Hepatocyte (in vitro differentiated cells): Measurements from ENCODE around the gene CASP8AP2. TPM values are rescaled to one million over a fixed set of nuclear protein-coding genes. Genes with fewer than 3 reads are reported as not detected.
A peak's percentile ranks its signal among the peaks of the same experiment; 100 is the strongest.

Experiments
- DNase-seq: peaks from one replicate; pipeline ENCODE4 v3.0.0-alpha.2; 2016; ENCODE audit warnings: low spot score
- H2AFZ ChIP-seq: fragments of 200-600 bp; sonication (generic); 2 replicates; pipeline ENCODE4 v1.6.0; 2016; ENCODE audit warnings: antibody characterized with exemption, mild to moderate bottlenecking
- H3K27ac ChIP-seq: fragments of 200-600 bp; sonication (generic); 2 replicates; pipeline ENCODE4 v1.5.1; 2016; ENCODE audit warnings: mild to moderate bottlenecking
- H3K27me3 ChIP-seq: fragments of 200-600 bp; sonication (generic); 2 replicates; pipeline ENCODE4 v1.6.1; 2016
- H3K36me3 ChIP-seq: fragments of 200-600 bp; sonication (generic); replicated peaks from 2 replicates; pipeline ENCODE4 v1.5.1; 2016; ENCODE audit warnings: low read depth; ENCODE audit not compliant: insufficient read depth
- H3K4me1 ChIP-seq: fragments of 200-600 bp; sonication (generic); 2 replicates; pipeline ENCODE4 v1.5.1; 2016; ENCODE audit warnings: mild to moderate bottlenecking, moderate library complexity; ENCODE audit not compliant: insufficient read depth
- H3K4me2 ChIP-seq: fragments of 200-600 bp; sonication (generic); 2 replicates; pipeline ENCODE4 v1.6.0; 2016
- H3K4me3 ChIP-seq: fragments of 200-600 bp; sonication (generic); 2 replicates; pipeline ENCODE4 v1.5.1; 2016; ENCODE audit warnings: mild to moderate bottlenecking
- H3K79me2 ChIP-seq: fragments of 200-600 bp; sonication (generic); 2 replicates; pipeline ENCODE4 v1.6.0; 2017; ENCODE audit warnings: mild to moderate bottlenecking
- H3K9me2 ChIP-seq: fragments of 200-600 bp; sonication (generic); replicated peaks from 2 replicates; pipeline ENCODE4 v1.6.0; 2017; ENCODE audit warnings: mild to moderate bottlenecking; ENCODE audit not compliant: insufficient read depth
- H3K9me3 ChIP-seq: fragments of 200-600 bp; sonication (generic); 2 replicates; pipeline ENCODE4 v1.5.1; 2016; ENCODE audit warnings: low read depth, mild to moderate bottlenecking
- H4K20me1 ChIP-seq: fragments of 200-600 bp; sonication (generic); 2 replicates; pipeline ENCODE4 v1.6.0; 2016; ENCODE audit warnings: mild to moderate bottlenecking; ENCODE audit not compliant: insufficient read depth, poor library complexity, severe bottlenecking
- EZH2 ChIP-seq: fragments of 200-600 bp; sonication (generic); IDR thresholded peaks from 2 replicates; pipeline ENCODE4 v1.6.1; 2016; ENCODE audit warnings: antibody characterized with exemption, mild to moderate bottlenecking, borderline replicate concordance
- EZH2phosphoT487 ChIP-seq: fragments of 200-600 bp; sonication (generic); IDR thresholded peaks from one replicate; pipeline ENCODE4 v1.6.1; 2018; ENCODE audit warnings: antibody characterized with exemption, mild to moderate bottlenecking, low read depth, moderate library complexity; ENCODE audit not compliant: unreplicated experiment, severe bottlenecking
- WGBS: methylation state at CpG from one replicate; pipeline ENCODE4 v1.1.6; 2016; ENCODE audit warnings: low lambda C conversion rate; ENCODE audit errors: missing lambda C conversion rate; 5-methylcytosine and 5-hydroxymethylcytosine counted together
- polyA plus RNA-seq: library from polyadenylated mRNA; unstranded; fragments of >200 nt; fragmentation: Nextera tagmentation; extraction: Ambion mirVana; gene quantifications from 2 replicates; pipeline ENCODE4 v1.2.1, GENCODE V29; 2016
- total RNA-seq: library from RNA; depleted of rRNA; stranded (reverse); fragments of >200 nt; gene quantifications from 2 replicates; pipeline ENCODE4 v1.2.3, GENCODE V29; 2014
- TF ChIP-seq, protein P1 (sequence below): fragments of 200-600 bp; sonication (generic); IDR thresholded peaks from 2 replicates; pipeline ENCODE4 v1.5.1; 2016; ENCODE audit warnings: antibody characterized with exemption, mild to moderate bottlenecking; ENCODE audit not compliant: poor library complexity

CASP8AP2 gene
- total and polyA plus RNA-seq, 2 experiments from 2014 or later: 8.6 to 12.0 TPM

DNA sequence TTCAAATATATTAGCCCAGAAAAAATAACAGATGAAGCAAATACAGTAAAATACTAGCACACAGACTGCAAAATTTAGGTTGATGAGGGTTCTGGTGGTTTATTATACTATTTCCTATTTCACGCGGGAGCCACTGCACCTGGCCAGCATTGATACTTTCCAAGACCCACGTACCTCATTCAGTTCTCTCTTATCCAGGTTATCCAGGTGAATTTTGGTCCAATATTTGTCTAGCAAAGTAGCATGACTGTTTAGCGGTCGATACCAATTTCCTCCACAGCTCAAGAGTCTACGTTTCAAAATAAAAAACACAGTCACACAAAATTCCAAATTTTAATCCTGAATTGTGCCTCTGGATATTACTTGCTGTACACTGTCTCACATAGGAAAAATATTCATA, 44.8 kb upstream of the CASP8AP2 start:
- peaks cover 8% of the 10 kb centered on the region for H3K4me1 ChIP-seq
- H3K9me3 ChIP-seq: no peaks in the 10 kb centered on the region
- H3K36me3 ChIP-seq: no peaks in the 10 kb centered on the region
- no peak overlapping the region for H3K4me2 ChIP-seq
- no peaks in the 10 kb centered on the region for H4K20me1 ChIP-seq
- H3K27me3 ChIP-seq: no peaks in the 10 kb centered on the region
- no peaks in the 10 kb centered on the region for H3K79me2 ChIP-seq
- no peak overlapping the region for H3K4me3 ChIP-seq
- H3K27ac ChIP-seq: no peak overlapping the region
- H3K9me2 ChIP-seq: no peaks in the 10 kb centered on the region
- TF ChIP-seq EZH2: no peak
- TF ChIP-seq, protein P1, sequence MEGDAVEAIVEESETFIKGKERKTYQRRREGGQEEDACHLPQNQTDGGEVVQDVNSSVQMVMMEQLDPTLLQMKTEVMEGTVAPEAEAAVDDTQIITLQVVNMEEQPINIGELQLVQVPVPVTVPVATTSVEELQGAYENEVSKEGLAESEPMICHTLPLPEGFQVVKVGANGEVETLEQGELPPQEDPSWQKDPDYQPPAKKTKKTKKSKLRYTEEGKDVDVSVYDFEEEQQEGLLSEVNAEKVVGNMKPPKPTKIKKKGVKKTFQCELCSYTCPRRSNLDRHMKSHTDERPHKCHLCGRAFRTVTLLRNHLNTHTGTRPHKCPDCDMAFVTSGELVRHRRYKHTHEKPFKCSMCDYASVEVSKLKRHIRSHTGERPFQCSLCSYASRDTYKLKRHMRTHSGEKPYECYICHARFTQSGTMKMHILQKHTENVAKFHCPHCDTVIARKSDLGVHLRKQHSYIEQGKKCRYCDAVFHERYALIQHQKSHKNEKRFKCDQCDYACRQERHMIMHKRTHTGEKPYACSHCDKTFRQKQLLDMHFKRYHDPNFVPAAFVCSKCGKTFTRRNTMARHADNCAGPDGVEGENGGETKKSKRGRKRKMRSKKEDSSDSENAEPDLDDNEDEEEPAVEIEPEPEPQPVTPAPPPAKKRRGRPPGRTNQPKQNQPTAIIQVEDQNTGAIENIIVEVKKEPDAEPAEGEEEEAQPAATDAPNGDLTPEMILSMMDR: no peak
- no peak for TF ChIP-seq EZH2phosphoT487
- no peak overlapping the region for H2AFZ ChIP-seq
- 97% methylated on average over 6 of the region's 6 CpGs for WGBS
- DNase-seq: no peak

DNA sequence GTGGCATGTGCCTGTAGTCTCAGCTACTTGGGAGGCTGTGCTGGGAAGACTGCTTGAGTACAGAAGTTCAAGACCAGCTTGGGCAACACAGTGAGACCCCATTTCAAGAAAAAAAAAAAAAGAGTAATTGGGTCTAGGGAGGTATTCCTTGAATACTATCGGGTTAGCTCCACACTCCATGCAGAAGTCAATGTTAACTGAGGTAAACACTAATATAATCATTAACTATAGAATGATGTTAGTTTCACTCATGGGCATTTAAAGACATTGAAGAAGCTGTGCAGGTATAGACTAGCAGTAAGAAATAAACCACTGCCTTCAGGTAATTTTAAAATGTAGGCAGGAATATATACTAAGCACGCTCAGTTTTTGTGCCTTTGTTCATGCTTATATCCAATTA, 42.7 kb upstream of the CASP8AP2 start:
- Histone ChIP-seq H3K4me2 (peak overlapping the region; percentile 54), H3K36me3 (no peaks in the 10 kb centered on the region), H3K4me3 (no peak overlapping the region), H2AFZ (no peak overlapping the region), H4K20me1 (no peaks in the 10 kb centered on the region), H3K27me3 (no peaks in the 10 kb centered on the region), H3K4me1 (peaks cover 8% of the 10 kb centered on the region), H3K9me2 (no peaks in the 10 kb centered on the region), H3K27ac (peak overlapping the region; percentile 63), H3K79me2 (no peaks in the 10 kb centered on the region), H3K9me3 (no peaks in the 10 kb centered on the region)
- WGBS: 81% methylated on average over 2 of the region's 2 CpGs
- DNase-seq: no peak
- no peak for TF ChIP-seq EZH2
- TF ChIP-seq EZH2phosphoT487: no peak
- TF ChIP-seq, protein P1: no peak

DNA sequence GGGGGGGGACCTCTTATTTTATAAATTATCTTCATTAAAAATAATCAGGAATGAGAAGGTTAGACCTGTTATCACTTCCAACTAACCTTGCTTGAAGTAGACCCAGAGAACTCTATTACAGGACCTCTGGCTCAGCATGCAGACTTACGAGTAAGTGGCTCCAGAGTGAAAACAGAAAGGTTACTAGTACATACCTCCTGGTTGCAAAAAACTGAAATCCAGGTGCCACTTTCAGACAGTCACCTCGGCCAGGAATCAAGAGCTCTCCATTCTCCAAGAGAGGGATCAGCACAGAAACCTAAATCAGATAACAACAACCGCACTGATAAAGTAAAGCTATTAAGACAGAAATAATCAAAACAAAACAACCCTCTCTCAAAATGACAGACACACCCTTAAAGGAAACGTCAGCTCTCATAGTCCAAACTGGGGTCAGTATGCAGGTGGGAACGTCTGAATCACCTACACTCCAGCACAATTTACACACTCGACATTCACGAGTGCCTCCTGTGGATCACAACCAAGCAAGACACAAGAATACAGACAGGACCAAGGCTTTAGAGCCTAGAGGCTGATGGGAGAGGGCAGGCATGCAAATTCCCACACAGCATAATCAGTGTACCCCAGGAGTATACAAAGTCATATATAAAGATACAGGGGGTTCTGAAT, 41.9 kb upstream of the CASP8AP2 start:
- Histone ChIP-seq H3K9me3 (no peaks in the 10 kb centered on the region), H3K79me2 (no peaks in the 10 kb centered on the region), H3K36me3 (no peaks in the 10 kb centered on the region), H3K27me3 (no peaks in the 10 kb centered on the region), H3K27ac (peak overlapping the region; percentile 63), H4K20me1 (no peaks in the 10 kb centered on the region), H3K4me1 (peaks cover 8% of the 10 kb centered on the region), H3K4me3 (no peak overlapping the region), H3K4me2 (peak overlapping the region; percentile 54), H3K9me2 (no peaks in the 10 kb centered on the region), H2AFZ (no peak overlapping the region)
- DNase-seq: no peak
- whole genome bisulfite sequencing: 75% methylated on average over 7 of the region's 7 CpGs
- TF ChIP-seq EZH2 (no peak), EZH2phosphoT487 (no peak)
- TF ChIP-seq, protein P1: no peak

DNA sequence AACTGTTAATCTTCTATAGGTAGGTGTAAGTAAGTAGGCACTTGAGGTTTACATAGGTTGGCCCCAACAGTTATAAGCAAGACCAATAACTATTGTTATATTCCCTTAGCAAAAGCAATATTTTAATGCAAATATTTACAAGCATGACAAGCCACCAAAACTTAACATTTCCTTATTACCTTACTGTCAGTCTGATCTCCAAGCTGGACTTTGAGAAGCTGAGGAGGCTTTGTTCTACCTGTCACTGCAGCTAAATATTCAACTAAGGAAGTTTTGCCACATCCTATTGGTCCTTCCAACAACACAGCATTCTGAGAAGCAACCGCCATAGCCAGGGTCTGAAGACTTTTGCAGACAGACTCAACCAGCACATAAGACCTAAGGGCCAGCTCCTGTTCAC, 39.7 kb upstream of the CASP8AP2 start:
- 100% methylated on average over 1 of the region's 1 CpG for WGBS
- DNase-seq: no peak
- H3K4me2 ChIP-seq: no peak overlapping the region
- H3K9me2 ChIP-seq: no peaks in the 10 kb centered on the region
- no peaks in the 10 kb centered on the region for H4K20me1 ChIP-seq
- H3K27ac ChIP-seq: no peak overlapping the region
- H3K79me2 ChIP-seq: no peaks in the 10 kb centered on the region
- H3K36me3 ChIP-seq: no peaks in the 10 kb centered on the region
- no peak overlapping the region for H2AFZ ChIP-seq
- H3K4me3 ChIP-seq: no peak overlapping the region
- TF ChIP-seq, protein P1: no peak
- no peak for TF ChIP-seq EZH2
- no peak for TF ChIP-seq EZH2phosphoT487
- H3K4me1 ChIP-seq: peaks cover 8% of the 10 kb centered on the region
- no peaks in the 10 kb centered on the region for H3K27me3 ChIP-seq
- no peaks in the 10 kb centered on the region for H3K9me3 ChIP-seq
